DND-41 (cell line): Measurements from ENCODE around the gene ZSCAN23.
"Not testable (repeated sequence)": the region's sequence is repeated elsewhere in the genome, so short reads cannot be mapped to it uniquely, and the experiment has no call there.

Source experiments
- ATAC-seq: fragments of 200-7000 bp; cut with Tn5 transposase; 3 replicates; pipeline ENCODE4 v1.9.1; 2021; ENCODE audit warnings: low read depth; ENCODE audit not compliant: insufficient read depth
- DNase-seq: peaks from one replicate; pipeline ENCODE4 v3.0.0-alpha.2; 2020
- H2AFZ ChIP-seq: 2 replicates; pipeline ENCODE4 v1.6.0; 2012; ENCODE audit warnings: low read depth, low read length
- H3K27ac ChIP-seq: 2 replicates; pipeline ENCODE4 v1.5.1; 2012; ENCODE audit warnings: low read length, inconsistent platforms
- H3K27me3 ChIP-seq: fragments of 200-600 bp; sonication (generic); 2 replicates; pipeline ENCODE4 v1.6.0; 2012; ENCODE audit warnings: low read length, mild to moderate bottlenecking, inconsistent platforms; ENCODE audit not compliant: insufficient read depth, poor library complexity
- H3K36me3 ChIP-seq: 2 replicates; pipeline ENCODE4 v1.5.1; 2012; ENCODE audit warnings: low read length, inconsistent platforms; ENCODE audit not compliant: insufficient read depth
- H3K4me1 ChIP-seq: 2 replicates; pipeline ENCODE4 v1.5.1; 2012; ENCODE audit warnings: mild to moderate bottlenecking, low read length; ENCODE audit not compliant: insufficient read depth
- H3K4me2 ChIP-seq: 2 replicates; pipeline ENCODE4 v1.6.0; 2012; ENCODE audit warnings: mild to moderate bottlenecking, moderate library complexity, low read length, inconsistent platforms; ENCODE audit not compliant: insufficient read depth
- H3K4me3 ChIP-seq, 2 experiments: fragments of 200-600 bp in 1 of 2; shearing (Covaris generic) in 1 of 2; 2 replicates each; pipeline ENCODE4 v1.5.1; 2012 to 2016; ENCODE audit warnings: inconsistent platforms in 2 of 2, low read length in 2 of 2, mild to moderate bottlenecking in 2 of 2, low read depth in 1 of 2, moderate library complexity in 1 of 2
- H3K79me2 ChIP-seq: 2 replicates; pipeline ENCODE4 v1.6.0; 2012; ENCODE audit warnings: low read length, inconsistent platforms; ENCODE audit not compliant: insufficient read depth
- H3K9ac ChIP-seq: 2 replicates; pipeline ENCODE4 v1.6.0; 2012; ENCODE audit warnings: low read depth, mild to moderate bottlenecking, inconsistent platforms, low read length, moderate library complexity
- H3K9me3 ChIP-seq: 2 replicates; pipeline ENCODE4 v1.5.1; 2012; ENCODE audit warnings: low read length, moderate library complexity, mild to moderate bottlenecking, inconsistent platforms; ENCODE audit not compliant: insufficient read depth, severe bottlenecking
- H4K20me1 ChIP-seq: 2 replicates; pipeline ENCODE4 v1.6.0; 2012; ENCODE audit warnings: low read length; ENCODE audit not compliant: insufficient read depth
- EZH2 ChIP-seq: IDR thresholded peaks from 3 replicates; pipeline ENCODE4 v1.6.1; 2012; ENCODE audit warnings: borderline replicate concordance, low read depth, mild to moderate bottlenecking, moderate library complexity, low read length, inconsistent platforms; ENCODE audit not compliant: severe bottlenecking
- TF ChIP-seq, protein P1 (sequence below): IDR thresholded peaks from 2 replicates; pipeline ENCODE4 v1.5.1; 2012; ENCODE audit warnings: borderline replicate concordance, low read length, moderate library complexity, mild to moderate bottlenecking; ENCODE audit not compliant: poor library complexity, severe bottlenecking; ENCODE audit errors: extremely low read depth

ZSCAN23 gene

DNA sequence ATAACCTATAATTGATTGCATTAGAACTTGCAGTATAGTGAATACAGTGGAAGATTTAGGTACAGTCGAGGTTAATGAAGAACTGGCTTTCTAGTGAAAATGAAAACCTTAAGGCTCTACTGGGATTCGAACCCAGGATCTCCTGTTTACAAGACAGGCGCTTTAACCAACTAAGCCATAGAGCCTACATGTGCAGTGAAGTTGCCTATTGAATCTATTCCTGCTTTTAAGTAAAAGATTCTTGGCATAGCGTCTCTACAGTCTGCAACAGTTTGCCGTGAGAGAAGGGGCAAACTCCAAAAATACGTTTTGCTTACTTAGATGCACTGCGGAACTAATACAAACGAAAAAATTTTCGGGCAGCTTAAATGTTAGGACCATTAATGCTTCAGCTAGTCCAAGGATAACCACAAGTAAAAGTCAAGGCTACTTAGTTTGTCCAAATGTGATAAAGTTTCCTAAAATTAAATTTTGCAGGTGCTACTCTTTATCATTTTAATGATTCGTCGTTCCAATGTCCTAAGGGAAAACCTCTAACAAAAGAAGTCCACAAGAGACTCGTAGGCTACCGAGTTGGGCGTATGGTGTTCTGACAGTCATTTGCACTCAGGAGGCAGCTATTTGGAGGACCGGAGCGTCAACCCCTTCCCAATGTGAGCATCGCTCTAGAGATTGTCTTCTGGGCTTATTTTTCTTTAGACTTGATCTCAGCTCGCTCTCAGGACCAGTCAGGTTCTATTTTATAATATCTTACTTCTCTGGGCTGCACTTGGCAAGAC is 31.3 kb upstream of the ZSCAN23 start:
- H3K36me3 ChIP-seq: no peaks in the 10 kb centered on the region
- no peak for ATAC-seq
- no peak overlapping the region for H3K4me3 ChIP-seq
- H3K9me3 ChIP-seq: no peaks in the 10 kb centered on the region
- no peak overlapping the region for H3K9ac ChIP-seq
- no peaks in the 10 kb centered on the region for H4K20me1 ChIP-seq
- H3K4me1 ChIP-seq: no peaks in the 10 kb centered on the region
- no peaks in the 10 kb centered on the region for H3K79me2 ChIP-seq
- no peak overlapping the region for H3K4me2 ChIP-seq
- no peak overlapping the region for H3K27ac ChIP-seq
- TF ChIP-seq, protein P1, sequence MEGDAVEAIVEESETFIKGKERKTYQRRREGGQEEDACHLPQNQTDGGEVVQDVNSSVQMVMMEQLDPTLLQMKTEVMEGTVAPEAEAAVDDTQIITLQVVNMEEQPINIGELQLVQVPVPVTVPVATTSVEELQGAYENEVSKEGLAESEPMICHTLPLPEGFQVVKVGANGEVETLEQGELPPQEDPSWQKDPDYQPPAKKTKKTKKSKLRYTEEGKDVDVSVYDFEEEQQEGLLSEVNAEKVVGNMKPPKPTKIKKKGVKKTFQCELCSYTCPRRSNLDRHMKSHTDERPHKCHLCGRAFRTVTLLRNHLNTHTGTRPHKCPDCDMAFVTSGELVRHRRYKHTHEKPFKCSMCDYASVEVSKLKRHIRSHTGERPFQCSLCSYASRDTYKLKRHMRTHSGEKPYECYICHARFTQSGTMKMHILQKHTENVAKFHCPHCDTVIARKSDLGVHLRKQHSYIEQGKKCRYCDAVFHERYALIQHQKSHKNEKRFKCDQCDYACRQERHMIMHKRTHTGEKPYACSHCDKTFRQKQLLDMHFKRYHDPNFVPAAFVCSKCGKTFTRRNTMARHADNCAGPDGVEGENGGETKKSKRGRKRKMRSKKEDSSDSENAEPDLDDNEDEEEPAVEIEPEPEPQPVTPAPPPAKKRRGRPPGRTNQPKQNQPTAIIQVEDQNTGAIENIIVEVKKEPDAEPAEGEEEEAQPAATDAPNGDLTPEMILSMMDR: no peak
- no peak for TF ChIP-seq EZH2
- no peak overlapping the region for H2AFZ ChIP-seq
- H3K27me3 ChIP-seq: peaks cover 7% of the 10 kb centered on the region
- no peak for DNase-seq

DNA sequence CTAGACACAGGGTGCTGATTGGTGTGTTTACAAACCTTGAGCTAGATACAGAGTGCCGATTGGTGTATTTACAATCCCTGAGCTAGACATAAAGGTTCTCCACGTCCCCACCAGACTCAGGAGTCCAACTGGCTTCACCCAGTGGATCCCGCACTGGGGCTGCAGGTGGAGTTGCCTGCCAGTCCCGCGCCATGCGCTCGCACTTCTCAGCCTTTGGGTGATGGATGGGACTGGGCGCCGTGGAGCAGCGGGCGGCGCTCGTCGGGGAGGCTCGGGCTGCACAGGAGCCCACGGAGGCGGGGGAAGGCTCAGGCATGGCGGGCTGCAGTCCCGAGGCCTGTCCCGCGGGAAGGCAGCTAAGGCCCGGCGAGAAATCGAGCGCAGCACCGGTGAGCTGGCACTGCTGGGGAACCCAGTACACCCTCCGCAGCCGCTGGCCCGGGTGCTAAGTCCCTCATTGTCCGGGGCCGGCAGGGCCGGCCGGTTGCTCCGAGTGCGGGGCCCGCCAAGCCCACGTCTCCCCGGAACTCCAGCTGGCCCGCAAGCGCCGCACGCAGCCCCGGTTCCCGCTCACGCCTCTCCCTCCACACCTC is 26.0 kb upstream of the ZSCAN23 start:
- H3K9me3 ChIP-seq, ATAC-seq: not testable (repeated sequence)

DNA sequence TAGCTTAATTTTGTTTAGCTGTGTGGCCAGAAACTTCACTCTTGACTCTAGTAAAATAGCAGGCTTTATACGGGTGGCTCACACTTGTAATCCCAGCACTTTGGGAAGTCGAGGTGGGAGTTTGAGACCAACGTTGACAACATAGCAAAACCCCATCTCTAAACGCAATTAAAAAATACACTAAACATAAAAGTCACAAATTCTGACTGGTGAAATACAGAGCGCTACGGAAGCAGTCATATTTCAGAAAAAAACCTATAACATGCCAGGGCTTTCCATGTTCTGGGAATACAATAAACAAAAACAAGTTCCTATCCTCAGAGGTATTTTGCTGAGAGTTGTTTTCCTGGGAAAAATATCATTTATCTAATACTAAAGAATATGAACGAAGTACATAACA is 24.8 kb upstream of the ZSCAN23 start:
- ATAC-seq (no peak), DNase-seq (no peak)
- no peak overlapping the region for H2AFZ ChIP-seq
- no peak overlapping the region for H3K4me3 ChIP-seq
- TF ChIP-seq, protein P1: no peak
- no peak for TF ChIP-seq EZH2
- no peaks in the 10 kb centered on the region for H3K4me1 ChIP-seq
- H4K20me1 ChIP-seq: no peaks in the 10 kb centered on the region
- no peaks in the 10 kb centered on the region for H3K36me3 ChIP-seq
- H3K9me3 ChIP-seq: peaks cover 3% of the 10 kb centered on the region
- peaks cover 11% of the 10 kb centered on the region for H3K27me3 ChIP-seq
- no peaks in the 10 kb centered on the region for H3K79me2 ChIP-seq
- no peak overlapping the region for H3K4me2 ChIP-seq
- no peak overlapping the region for H3K27ac ChIP-seq
- H3K9ac ChIP-seq: no peak overlapping the region

More for the DNA sequence above, 26.0 kb upstream of the ZSCAN23 start:
- not testable (repeated sequence) for H3K36me3 ChIP-seq, H3K27me3 ChIP-seq, H3K27ac ChIP-seq, DNase-seq, H3K4me1 ChIP-seq, H3K4me2 ChIP-seq, H4K20me1 ChIP-seq, H2AFZ ChIP-seq, H3K79me2 ChIP-seq, H3K9ac ChIP-seq, H3K4me3 ChIP-seq

DNA sequence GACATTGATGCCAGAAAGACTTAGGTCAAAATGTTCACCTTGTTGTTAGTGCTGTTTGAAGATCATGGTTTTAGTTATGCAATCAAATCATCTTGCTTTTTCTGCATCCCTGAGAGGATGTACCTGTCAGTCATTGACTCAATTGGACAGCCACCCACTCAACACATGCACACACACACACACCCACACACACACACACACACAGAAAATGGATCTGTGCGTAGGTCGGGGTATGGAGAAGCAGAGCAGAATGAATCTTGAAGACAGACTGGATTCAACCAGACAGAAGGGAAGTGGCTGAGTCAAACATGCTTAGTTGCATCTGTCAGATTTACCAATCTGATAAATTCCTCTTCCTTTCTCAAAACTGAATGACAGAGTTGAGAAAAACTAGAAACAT is 19.1 kb upstream of the ZSCAN23 start:
- Histone ChIP-seq H3K4me3 (no peak overlapping the region), H4K20me1 (no peaks in the 10 kb centered on the region), H3K9me3 (no peaks in the 10 kb centered on the region), H3K27ac (no peak overlapping the region), H3K79me2 (no peaks in the 10 kb centered on the region), H3K4me1 (no peaks in the 10 kb centered on the region), H3K36me3 (no peaks in the 10 kb centered on the region), H3K27me3 (peaks cover 31% of the 10 kb centered on the region), H3K9ac (no peak overlapping the region), H2AFZ (no peak overlapping the region), H3K4me2 (no peak overlapping the region)
- no peak for TF ChIP-seq EZH2
- TF ChIP-seq, protein P1: no peak
- DNase-seq (no peak), ATAC-seq (no peak)
